ENCODE results near the gene CREBBP. TPM values are rescaled to one million over a fixed set of nuclear protein-coding genes. Genes with fewer than 3 reads are reported as not detected.
A peak's percentile ranks its signal among the peaks of the same experiment; 100 is the strongest.

The CREBBP gene
- total and polyA plus RNA-seq, 9 of the 15 experiments (the other 6 are each of a cell fraction or from before 2014, with no cell fraction given) = 0.70 to 24.8 (median 5.6) TPM

- TF ChIP-seq MBD2 (IDR thresholded peaks at IDR 0.05; ENCODE audit: borderline replicate concordance, low read depth) = 0 out of 2 replicates have a peak, but pooled peaks have one; percentile 21
- TF ChIP-seq EP400 (IDR thresholded peaks at IDR 0.05) = peak; percentile 49
- TF ChIP-seq PHB2 (IDR thresholded peaks at IDR 0.05; ENCODE audit: low read depth) = peak; percentile 44; the same call in 1 of the 2 replicates
- peak; percentile 21; the same call in 1 of the 2 replicates for TF ChIP-seq CBFA2T3 (IDR thresholded peaks at IDR 0.05)
- no peak for TF ChIP-seq ZKSCAN3 (CRISPR knock-in tag; IDR thresholded peaks at IDR 0.05)
- TF ChIP-seq, protein P1, sequence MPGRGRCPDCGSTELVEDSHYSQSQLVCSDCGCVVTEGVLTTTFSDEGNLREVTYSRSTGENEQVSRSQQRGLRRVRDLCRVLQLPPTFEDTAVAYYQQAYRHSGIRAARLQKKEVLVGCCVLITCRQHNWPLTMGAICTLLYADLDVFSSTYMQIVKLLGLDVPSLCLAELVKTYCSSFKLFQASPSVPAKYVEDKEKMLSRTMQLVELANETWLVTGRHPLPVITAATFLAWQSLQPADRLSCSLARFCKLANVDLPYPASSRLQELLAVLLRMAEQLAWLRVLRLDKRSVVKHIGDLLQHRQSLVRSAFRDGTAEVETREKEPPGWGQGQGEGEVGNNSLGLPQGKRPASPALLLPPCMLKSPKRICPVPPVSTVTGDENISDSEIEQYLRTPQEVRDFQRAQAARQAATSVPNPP (IDR thresholded peaks at IDR 0.05; ENCODE audit: borderline replicate concordance, insufficient read depth, insufficient read length) = no peak
- 0 out of 2 replicates have a peak, but pooled peaks have one; percentile 28 for TF ChIP-seq NKRF (IDR thresholded peaks at IDR 0.05; ENCODE audit: borderline replicate concordance)
- TF ChIP-seq HMBOX1 (IDR thresholded peaks at IDR 0.05) = peak; percentile 35; the same call in 1 of the 2 replicates
- TF ChIP-seq, protein P2, sequence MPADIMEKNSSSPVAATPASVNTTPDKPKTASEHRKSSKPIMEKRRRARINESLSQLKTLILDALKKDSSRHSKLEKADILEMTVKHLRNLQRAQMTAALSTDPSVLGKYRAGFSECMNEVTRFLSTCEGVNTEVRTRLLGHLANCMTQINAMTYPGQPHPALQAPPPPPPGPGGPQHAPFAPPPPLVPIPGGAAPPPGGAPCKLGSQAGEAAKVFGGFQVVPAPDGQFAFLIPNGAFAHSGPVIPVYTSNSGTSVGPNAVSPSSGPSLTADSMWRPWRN (IDR thresholded peaks at IDR 0.05; ENCODE audit: low read depth) = peak; percentile 89
- TF ChIP-seq DPF2 (IDR thresholded peaks at IDR 0.05) = peak; percentile 89
- TF ChIP-seq VEZF1 (CRISPR knock-in tag; IDR thresholded peaks at IDR 0.05) = 0 out of 2 replicates have a peak, but pooled peaks have one; percentile 7
- peak; percentile 20; the same call in 1 of the 2 replicates for TF ChIP-seq SUPT5H (IDR thresholded peaks at IDR 0.05)
- TF ChIP-seq RNF2 (IDR thresholded peaks at IDR 0.05) = peak; percentile 30; the same call in 1 of the 2 replicates
- TF ChIP-seq DACH1 (IDR thresholded peaks at IDR 0.05; ENCODE audit: partially characterized antibody) = no peak
- TF ChIP-seq SMARCA5 (IDR thresholded peaks at IDR 0.05) = 0 out of 2 replicates have a peak, but pooled peaks have one; percentile 40
- TF ChIP-seq, protein P3, sequence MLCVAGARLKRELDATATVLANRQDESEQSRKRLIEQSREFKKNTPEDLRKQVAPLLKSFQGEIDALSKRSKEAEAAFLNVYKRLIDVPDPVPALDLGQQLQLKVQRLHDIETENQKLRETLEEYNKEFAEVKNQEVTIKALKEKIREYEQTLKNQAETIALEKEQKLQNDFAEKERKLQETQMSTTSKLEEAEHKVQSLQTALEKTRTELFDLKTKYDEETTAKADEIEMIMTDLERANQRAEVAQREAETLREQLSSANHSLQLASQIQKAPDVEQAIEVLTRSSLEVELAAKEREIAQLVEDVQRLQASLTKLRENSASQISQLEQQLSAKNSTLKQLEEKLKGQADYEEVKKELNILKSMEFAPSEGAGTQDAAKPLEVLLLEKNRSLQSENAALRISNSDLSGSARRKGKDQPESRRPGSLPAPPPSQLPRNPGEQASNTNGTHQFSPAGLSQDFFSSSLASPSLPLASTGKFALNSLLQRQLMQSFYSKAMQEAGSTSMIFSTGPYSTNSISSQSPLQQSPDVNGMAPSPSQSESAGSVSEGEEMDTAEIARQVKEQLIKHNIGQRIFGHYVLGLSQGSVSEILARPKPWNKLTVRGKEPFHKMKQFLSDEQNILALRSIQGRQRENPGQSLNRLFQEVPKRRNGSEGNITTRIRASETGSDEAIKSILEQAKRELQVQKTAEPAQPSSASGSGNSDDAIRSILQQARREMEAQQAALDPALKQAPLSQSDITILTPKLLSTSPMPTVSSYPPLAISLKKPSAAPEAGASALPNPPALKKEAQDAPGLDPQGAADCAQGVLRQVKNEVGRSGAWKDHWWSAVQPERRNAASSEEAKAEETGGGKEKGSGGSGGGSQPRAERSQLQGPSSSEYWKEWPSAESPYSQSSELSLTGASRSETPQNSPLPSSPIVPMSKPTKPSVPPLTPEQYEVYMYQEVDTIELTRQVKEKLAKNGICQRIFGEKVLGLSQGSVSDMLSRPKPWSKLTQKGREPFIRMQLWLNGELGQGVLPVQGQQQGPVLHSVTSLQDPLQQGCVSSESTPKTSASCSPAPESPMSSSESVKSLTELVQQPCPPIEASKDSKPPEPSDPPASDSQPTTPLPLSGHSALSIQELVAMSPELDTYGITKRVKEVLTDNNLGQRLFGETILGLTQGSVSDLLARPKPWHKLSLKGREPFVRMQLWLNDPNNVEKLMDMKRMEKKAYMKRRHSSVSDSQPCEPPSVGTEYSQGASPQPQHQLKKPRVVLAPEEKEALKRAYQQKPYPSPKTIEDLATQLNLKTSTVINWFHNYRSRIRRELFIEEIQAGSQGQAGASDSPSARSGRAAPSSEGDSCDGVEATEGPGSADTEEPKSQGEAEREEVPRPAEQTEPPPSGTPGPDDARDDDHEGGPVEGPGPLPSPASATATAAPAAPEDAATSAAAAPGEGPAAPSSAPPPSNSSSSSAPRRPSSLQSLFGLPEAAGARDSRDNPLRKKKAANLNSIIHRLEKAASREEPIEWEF (CRISPR knock-in tag; IDR thresholded peaks at IDR 0.05) = 0 out of 2 replicates have a peak, but pooled peaks have one; percentile 59
These were observed 183.9 kb downstream of the CREBBP start (continued) for GRCh38 chr16:3696425-3697218.

Data from K562 (cell line).